Adipocyte (in vitro differentiated cells): ENCODE data around the gene AKIP1.
"Not testable (repeated sequence)": the region's sequence is repeated elsewhere in the genome, so short reads cannot be mapped to it uniquely, and the experiment has no call there.

Experiments
- DNase-seq: peaks from one replicate; pipeline ENCODE4 v3.0.0-alpha.2; 2015; ENCODE audit warnings: low read depth
- H3K27me3 ChIP-seq: replicated peaks from 2 replicates; pipeline ENCODE4 v1.7.0; 2013; ENCODE audit warnings: mild to moderate bottlenecking, low read length, moderate library complexity; ENCODE audit not compliant: control insufficient read depth, insufficient read depth
- H3K36me3 ChIP-seq: 2 replicates; pipeline ENCODE4 v1.7.0; 2013; ENCODE audit warnings: low read length, mild to moderate bottlenecking, moderate library complexity; ENCODE audit not compliant: control insufficient read depth, insufficient read depth, severe bottlenecking
- H3K4me1 ChIP-seq: 2 replicates; pipeline ENCODE4 v1.7.0; 2013; ENCODE audit warnings: mild to moderate bottlenecking, low read length, moderate library complexity; ENCODE audit not compliant: control insufficient read depth, insufficient read depth
- H3K4me3 ChIP-seq: 2 replicates; pipeline ENCODE4 v1.7.0; 2013; ENCODE audit warnings: mild to moderate bottlenecking, low read length, moderate library complexity
- H3K9ac ChIP-seq: 2 replicates; pipeline ENCODE4 v1.7.0; 2013; ENCODE audit warnings: mild to moderate bottlenecking, low read length, moderate library complexity
- H3K9me3 ChIP-seq: 2 replicates; pipeline ENCODE4 v1.7.0; 2013; ENCODE audit warnings: mild to moderate bottlenecking, low read length, moderate library complexity; ENCODE audit not compliant: control insufficient read depth

Gene AKIP1

DNA sequence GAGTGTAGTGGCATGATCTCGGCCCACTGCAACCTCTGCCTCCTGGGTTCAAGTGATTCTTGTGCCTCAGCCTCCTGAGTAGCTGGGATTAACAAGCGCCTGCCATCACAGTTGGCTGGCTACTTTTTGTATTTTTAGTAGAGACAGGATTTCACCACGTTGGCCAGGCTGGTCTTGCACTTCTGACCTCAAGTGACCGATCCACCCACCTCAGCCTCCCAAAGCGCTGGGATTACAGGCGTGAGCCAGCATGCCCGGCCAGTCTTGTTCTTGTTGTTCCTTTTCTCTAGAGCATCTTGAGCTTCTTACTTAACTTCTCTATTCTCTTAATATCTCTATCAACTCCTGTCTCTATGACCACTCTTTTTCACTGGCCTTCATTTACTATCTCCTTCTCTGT, 29.4 kb upstream of the AKIP1 start:
- H3K4me3 ChIP-seq, H3K27me3 ChIP-seq, H3K9me3 ChIP-seq, H3K9ac ChIP-seq, H3K36me3 ChIP-seq, H3K4me1 ChIP-seq, DNase-seq: not testable (repeated sequence)

DNA sequence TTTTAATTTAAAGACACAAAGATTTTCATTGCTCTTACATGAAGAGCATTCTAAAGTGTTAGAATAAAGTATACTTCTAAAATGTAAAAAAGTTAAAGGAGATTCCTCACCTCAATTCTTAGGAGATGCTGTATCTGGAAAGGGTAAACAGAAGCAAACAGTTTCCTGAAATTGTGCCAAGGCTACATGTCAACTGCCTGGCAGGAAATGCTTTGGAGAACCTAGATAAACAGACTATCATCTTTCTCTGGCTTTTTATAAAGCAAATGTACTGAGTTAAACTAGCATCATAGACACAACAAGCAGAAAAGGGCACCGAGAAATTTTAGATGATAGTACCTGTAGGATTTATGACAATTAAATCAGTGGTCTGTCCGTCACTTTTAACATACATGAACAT, 24.7 kb upstream of the AKIP1 start:
- Histone ChIP-seq H3K36me3 (no peaks in the 10 kb centered on the region), H3K27me3 (no peaks in the 10 kb centered on the region), H3K4me1 (no peaks in the 10 kb centered on the region), H3K9ac (no peak overlapping the region), H3K9me3 (no peaks in the 10 kb centered on the region), H3K4me3 (no peak overlapping the region)
- DNase-seq: peak; percentile 46

DNA sequence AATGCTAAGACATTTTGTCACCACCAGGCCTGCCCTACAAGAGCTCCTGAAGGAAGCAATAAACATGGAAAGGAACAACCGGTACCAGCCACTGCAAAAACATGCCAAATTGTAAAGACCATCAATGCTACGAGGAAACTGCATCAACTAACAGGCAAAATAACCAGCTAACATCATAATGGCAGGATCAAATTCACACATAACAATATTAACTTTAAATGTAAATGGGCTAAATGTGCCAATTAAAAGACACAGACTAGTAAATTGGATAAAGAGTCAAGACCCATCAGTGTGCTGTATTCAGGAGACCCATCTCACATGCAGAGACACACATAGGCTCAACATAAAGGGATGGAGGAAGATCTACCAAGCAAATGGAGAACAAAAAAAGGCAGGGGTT, 19.8 kb upstream of the AKIP1 start:
- not testable (repeated sequence) for H3K9ac ChIP-seq, H3K27me3 ChIP-seq, DNase-seq, H3K4me1 ChIP-seq, H3K4me3 ChIP-seq, H3K9me3 ChIP-seq, H3K36me3 ChIP-seq

DNA sequence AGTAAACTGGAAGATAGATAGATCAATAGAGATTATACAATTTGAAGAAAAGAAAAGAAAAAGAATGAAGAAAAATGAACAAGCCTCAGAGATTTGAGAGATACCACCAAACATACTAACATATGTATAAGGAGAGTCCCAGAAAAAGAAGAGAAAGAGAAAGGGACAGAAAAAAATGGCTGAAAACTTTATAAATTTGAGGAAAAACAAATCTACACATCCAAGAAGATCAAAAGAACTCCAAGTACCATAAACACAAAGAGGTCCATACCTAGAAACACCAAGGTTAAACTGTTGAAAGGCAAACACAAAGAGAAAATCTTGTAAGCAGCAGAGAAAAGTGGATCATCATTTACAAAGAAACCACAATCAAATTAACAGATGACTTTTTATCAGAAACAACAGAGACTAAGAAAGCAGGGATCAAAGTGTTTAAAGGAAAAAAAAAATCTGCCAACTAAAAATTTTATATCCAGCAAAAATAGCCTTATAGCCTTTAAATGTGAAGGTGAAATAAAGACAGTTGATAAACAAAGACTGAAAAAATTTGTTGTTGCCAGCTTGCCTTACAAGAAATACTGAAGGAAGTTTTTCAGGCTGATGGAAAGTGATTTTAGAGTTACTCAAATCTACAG, 11.8 kb upstream of the AKIP1 start:
- H3K9me3 ChIP-seq: peaks cover 17% of the 10 kb centered on the region
- H3K36me3 ChIP-seq: no peaks in the 10 kb centered on the region
- H3K4me3 ChIP-seq: no peak overlapping the region
- no peak for DNase-seq
- H3K27me3 ChIP-seq: no peaks in the 10 kb centered on the region
- no peaks in the 10 kb centered on the region for H3K4me1 ChIP-seq
- H3K9ac ChIP-seq: no peak overlapping the region

DNA sequence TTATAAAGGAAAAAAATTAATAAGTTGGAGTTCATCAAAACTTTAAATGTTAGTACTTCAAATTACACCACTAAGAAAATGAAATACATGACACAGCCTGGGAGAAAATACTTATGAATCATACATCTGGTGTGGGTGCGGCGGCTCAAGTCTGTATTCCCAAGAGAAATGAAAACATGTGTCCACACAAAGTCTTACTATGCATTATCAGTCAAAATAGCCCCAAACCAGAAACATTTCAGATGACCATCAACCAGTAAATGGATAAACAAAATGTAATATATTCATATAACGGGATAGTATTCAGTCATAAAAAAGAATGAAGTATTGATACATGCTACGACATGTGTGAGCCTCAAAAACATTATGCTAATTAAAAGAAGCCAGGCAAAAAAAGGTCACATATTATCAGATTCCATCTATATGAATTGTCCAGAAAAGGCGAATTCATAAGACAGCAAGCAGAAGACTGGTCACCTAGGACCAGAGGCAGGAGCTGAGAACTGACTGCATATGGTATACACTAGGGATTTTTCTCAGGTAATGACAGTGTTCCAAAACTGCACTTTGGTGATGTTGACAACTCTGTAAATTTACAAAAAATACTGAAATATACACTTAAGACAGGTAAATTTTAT, 5.3 kb upstream of the AKIP1 start:
- H3K27me3 ChIP-seq: no peaks in the 10 kb centered on the region
- no peak overlapping the region for H3K9ac ChIP-seq
- H3K4me1 ChIP-seq: peaks cover 25% of the 10 kb centered on the region
- H3K9me3 ChIP-seq: no peaks in the 10 kb centered on the region
- no peaks in the 10 kb centered on the region for H3K36me3 ChIP-seq
- H3K4me3 ChIP-seq: no peak overlapping the region
- DNase-seq: peak; percentile 88

- Histone ChIP-seq H3K4me3 (no peak overlapping the region), H3K36me3 (no peaks in the 10 kb centered on the region), H3K4me1 (peaks cover 26% of the 10 kb centered on the region), H3K9ac (no peak overlapping the region), H3K9me3 (no peaks in the 10 kb centered on the region), H3K27me3 (no peaks in the 10 kb centered on the region)
- DNase-seq: peak; percentile 10
Measured at GRCh38 chr11:8907116-8907515, 3.9 kb upstream of the AKIP1 start.

GRCh38 chr11:8908099-8908498, 2.9 kb upstream of the AKIP1 start:
- Histone ChIP-seq H3K4me1 (peaks cover 30% of the 10 kb centered on the region), H3K4me3 (no peak overlapping the region), H3K27me3 (no peaks in the 10 kb centered on the region), H3K9ac (no peak overlapping the region), H3K36me3 (no peaks in the 10 kb centered on the region), H3K9me3 (no peaks in the 10 kb centered on the region)
- no peak for DNase-seq

GRCh38 chr11:8910649-8911026, 351 bp upstream of the AKIP1 start:
- Histone ChIP-seq H3K9me3 (no peaks in the 10 kb centered on the region), H3K4me1 (peaks cover 36% of the 10 kb centered on the region), H3K4me3 (peak overlapping the region; percentile 86), H3K36me3 (peaks cover 5% of the 10 kb centered on the region), H3K9ac (peak overlapping the region; percentile 80), H3K27me3 (no peaks in the 10 kb centered on the region)
- DNase-seq: no peak

- no peaks in the 10 kb centered on the region for H3K9me3 ChIP-seq
- peaks cover 31% of the 10 kb centered on the region for H3K36me3 ChIP-seq
- peak overlapping the region; percentile 36 for H3K4me3 ChIP-seq
- peak; percentile 50 for DNase-seq
- peaks cover 38% of the 10 kb centered on the region for H3K4me1 ChIP-seq
- peak overlapping the region; percentile 50 for H3K9ac ChIP-seq
- no peaks in the 10 kb centered on the region for H3K27me3 ChIP-seq
Measured at GRCh38 chr11:8913961-8914660, 3.1 kb downstream of the AKIP1 start.

DNA sequence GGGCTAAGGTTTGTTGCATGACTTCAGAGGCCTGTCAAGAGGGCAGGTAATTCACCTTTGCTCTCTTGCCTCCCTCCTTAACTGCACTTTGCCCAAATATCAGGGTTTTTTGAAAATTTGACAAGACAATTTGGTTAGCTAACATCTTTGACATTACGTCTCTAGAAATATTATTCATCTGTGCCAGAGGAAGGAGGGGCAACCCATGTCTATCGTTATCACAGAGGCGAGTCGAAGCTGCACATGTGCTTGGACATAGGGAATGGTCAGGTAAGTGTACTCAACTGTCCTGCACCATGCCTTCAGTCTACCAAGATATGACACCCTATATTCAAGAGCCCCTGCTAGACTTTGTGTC, 3.7 kb downstream of the AKIP1 start:
- Histone ChIP-seq H3K27me3 (no peaks in the 10 kb centered on the region), H3K9ac (no peak overlapping the region), H3K4me1 (peaks cover 38% of the 10 kb centered on the region), H3K4me3 (no peak overlapping the region), H3K36me3 (peaks cover 35% of the 10 kb centered on the region), H3K9me3 (no peaks in the 10 kb centered on the region)
- no peak for DNase-seq

DNA sequence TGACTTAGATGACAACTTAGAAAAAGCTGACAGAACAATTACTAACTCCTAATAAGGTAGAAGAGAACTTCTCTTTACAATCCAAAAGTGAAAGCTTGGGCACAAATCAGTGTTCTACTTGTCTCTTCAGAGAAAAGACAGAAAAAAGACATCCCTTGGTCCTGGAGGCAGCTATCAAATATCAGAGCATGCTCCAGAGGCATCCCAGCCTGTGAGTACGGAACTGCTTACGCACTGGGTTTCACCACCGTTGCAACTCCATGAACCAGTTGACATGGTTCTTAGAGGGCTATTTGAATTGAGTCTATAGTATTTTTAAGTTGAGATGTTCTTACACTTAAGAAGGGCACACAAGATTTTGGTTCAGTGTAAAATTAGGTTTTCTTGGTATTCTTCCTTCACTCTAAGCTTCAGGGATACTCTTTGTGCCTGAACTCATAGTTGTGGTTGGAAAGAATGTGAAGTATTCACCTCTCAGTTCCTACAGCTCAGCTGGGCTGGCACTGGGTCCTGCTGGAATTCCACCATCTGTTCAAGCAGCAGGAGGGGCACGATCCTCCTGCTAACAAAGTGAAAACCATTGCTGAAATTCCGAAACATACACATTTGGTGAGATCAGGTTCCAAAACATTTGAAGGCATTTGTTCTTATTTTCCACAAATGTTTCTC, 6.3 kb downstream of the AKIP1 start:
- peak overlapping the region; percentile 62 for H3K4me3 ChIP-seq
- peaks cover 60% of the 10 kb centered on the region for H3K36me3 ChIP-seq
- peak; percentile 93 for DNase-seq

More for the DNA sequence above, 6.3 kb downstream of the AKIP1 start:
- Histone ChIP-seq H3K9me3 (no peaks in the 10 kb centered on the region), H3K27me3 (no peaks in the 10 kb centered on the region), H3K9ac (peak overlapping the region; percentile 75), H3K4me1 (peaks cover 31% of the 10 kb centered on the region)
